GM21447 (cell line): ENCODE data around the gene ZFP1.
"Not testable (repeated sequence)": the region's sequence is repeated elsewhere in the genome, so short reads cannot be mapped to it uniquely, and the experiment has no call there.

Source experiments
- ATAC-seq: cut with Tn5 transposase; IDR thresholded peaks from one replicate; pipeline ENCODE4 v1.9.1; 2021; ENCODE audit not compliant: unreplicated experiment

The ZFP1 gene

GRCh38 chr16:75112734-75113491 lies 35.4 kb upstream of the ZFP1 start:
- ATAC-seq, result no peak

- ATAC-seq, result no peak
These were observed 34.7 kb upstream of the ZFP1 start for GRCh38 chr16:75113541-75114121.

GRCh38 chr16:75114179-75114945 lies 34.0 kb upstream of the ZFP1 start:
- no peak for ATAC-seq

GRCh38 chr16:75114946-75115825 lies 33.1 kb upstream of the ZFP1 start:
- no peak for ATAC-seq

- ATAC-seq, result no peak
These were observed 32.0 kb upstream of the ZFP1 start, which contains the start of gene LDHD for GRCh38 chr16:75116081-75116910. LDHD (minus strand) TSS chr16:75116780; CDS start chr16:75116720, 60 bp downstream.

- no peak for ATAC-seq
These were observed 31.4 kb upstream of the ZFP1 start for GRCh38 chr16:75116911-75117245.

- no peak for ATAC-seq
These were observed 29.3 kb upstream of the ZFP1 start for GRCh38 chr16:75118943-75119539.

GRCh38 chr16:75120253-75120652 lies 28.1 kb upstream of the ZFP1 start:
- no peak for ATAC-seq

GRCh38 chr16:75121949-75122568 lies 26.3 kb upstream of the ZFP1 start:
- no peak for ATAC-seq

GRCh38 chr16:75122609-75123008 lies 25.7 kb upstream of the ZFP1 start:
- ATAC-seq, result no peak

- no peak for ATAC-seq
These were observed 20.5 kb upstream of the ZFP1 start for GRCh38 chr16:75127713-75128415.

GRCh38 chr16:75129421-75130149 lies 18.7 kb upstream of the ZFP1 start:
- ATAC-seq, result not testable (repeated sequence)

- ATAC-seq, result no peak
These were observed 18.1 kb upstream of the ZFP1 start for GRCh38 chr16:75130150-75130771.

GRCh38 chr16:75131081-75131480 lies 17.2 kb upstream of the ZFP1 start:
- ATAC-seq, result no peak

- no peak for ATAC-seq
These were observed 10.1 kb upstream of the ZFP1 start for GRCh38 chr16:75138233-75138632.

- ATAC-seq, result no peak
These were observed 9.7 kb upstream of the ZFP1 start for GRCh38 chr16:75138636-75139035.

- no peak for ATAC-seq
These were observed 8.8 kb upstream of the ZFP1 start for GRCh38 chr16:75139498-75139897.

- ATAC-seq, result no peak
These were observed 4.4 kb upstream of the ZFP1 start for GRCh38 chr16:75143941-75144340.
